NCI-H2107 treated with DMSO at 0.1 percent for 48 hours (cell line): ENCODE results near the gene IL36A.

Experiments used
- DNase-seq: peaks from one replicate; lab custom pipeline; 2025; ENCODE audit not compliant: unreplicated experiment; lab: John Stamatoyannopoulos, UW

The IL36A gene

GRCh38 chr2:113046465-113046864, 41.2 kb downstream of the IL36A start:
- no peak for DNase-seq

- no peak for DNase-seq
These were observed 45.9 kb downstream of the IL36A start for GRCh38 chr2:113050921-113051895.

DNA sequence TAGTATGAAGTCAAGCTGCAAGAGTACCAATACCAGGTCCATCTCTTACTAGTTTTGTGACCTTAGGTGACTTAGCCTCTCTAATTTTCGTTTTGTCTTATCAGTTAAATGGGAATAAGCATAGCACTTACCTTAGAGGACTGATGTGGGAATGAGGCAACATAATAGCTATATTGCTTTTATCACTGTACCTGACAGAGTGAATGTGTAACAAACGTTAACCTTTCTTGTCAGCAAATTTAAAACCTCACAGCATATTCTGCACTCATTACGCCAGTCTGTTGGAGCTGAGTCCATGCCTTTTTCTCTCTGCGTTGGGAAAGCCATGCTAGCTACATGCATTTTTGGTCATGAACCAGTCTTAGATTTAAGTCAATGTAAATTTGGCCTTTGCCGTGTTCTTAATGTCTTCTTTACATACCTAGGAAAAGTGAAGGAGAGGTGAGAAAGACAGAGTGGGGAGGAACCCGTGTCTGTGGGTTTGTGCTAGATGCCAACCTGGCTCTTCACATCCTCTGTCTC, 47.2 kb downstream of the IL36A start, which contains the start of gene IL36B:
TSS of gene IL36B (minus strand) at position 472 of the 522 bp plus-strand sequence.
- no peak for DNase-seq

DNA sequence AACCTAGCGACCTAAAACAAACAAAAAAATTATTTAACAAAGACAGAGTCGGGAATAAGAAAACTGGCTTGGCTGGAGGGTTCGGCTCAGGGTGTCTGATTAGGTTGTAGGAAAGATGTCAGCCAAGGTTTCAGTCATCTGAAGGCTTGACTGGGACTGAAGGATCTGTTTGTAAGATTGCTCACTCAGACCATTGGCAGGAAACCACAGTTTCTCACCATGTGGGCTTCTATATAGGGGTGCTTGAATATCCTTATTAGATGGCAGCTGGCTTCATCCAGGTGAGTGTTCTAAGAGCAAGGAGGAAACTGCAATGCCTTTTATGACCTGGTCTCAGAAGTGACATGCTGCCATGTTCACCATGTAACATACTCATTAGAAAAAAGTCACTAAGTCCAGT, 48.4 kb downstream of the IL36A start:
- DNase-seq = no peak

DNA sequence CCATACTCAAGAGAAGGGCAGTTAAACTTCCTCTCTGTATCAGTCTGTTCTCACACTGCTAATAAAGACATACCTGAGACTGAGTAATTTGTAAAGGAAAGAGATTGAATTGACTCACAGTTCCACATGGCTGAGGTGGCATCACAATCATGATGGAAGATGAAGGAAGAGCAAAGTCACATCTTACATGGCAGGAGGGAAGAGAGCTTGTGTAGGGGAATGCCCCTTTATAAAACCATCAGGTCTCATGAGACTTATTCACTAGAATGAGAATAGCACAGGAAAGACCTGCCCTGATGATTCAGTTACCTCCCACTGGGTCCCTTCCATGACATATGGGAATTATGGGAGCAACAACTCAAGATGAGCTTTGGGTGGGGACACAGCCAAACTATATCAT, 48.8 kb downstream of the IL36A start:
- no peak for DNase-seq

GRCh38 chr2:113056521-113056920, 51.3 kb downstream of the IL36A start:
- no peak for DNase-seq

DNA sequence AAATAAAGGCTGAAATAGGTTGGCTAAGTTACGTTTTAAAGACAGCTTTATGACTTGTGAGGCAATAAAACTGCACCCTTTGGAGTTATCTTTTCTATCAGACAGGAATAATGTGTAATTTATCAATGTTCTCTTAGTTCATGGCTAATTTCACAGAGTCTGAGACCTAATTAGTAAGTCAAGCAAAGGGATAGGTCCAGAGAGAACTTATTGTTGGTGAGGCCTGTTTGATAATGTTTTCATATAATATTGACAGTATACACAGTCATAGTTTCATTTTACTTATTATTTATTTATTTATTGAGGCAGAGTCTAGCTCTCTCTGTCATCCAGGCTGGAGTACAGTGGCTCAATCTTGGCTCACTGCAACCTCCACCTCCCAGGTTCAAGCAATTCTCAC, 51.9 kb downstream of the IL36A start:
- no peak for DNase-seq
